NT2/D1 (cell line): ENCODE data around the gene KIAA1614.

ENCODE experiments used
- SUZ12 ChIP-seq: IDR thresholded peaks from 2 replicates; pipeline ENCODE4 v1.6.1; 2011; ENCODE audit not compliant: insufficient read length, insufficient read depth; ENCODE audit errors: extremely low read depth
- YY1 ChIP-seq: IDR thresholded peaks from 2 replicates; pipeline ENCODE4 v1.6.1; 2011; ENCODE audit not compliant: insufficient read length, insufficient read depth
- ZNF274 ChIP-seq: IDR thresholded peaks from 2 replicates; pipeline ENCODE4 v1.6.1; 2011; ENCODE audit warnings: mild to moderate bottlenecking, low read depth, low read length

DNA sequence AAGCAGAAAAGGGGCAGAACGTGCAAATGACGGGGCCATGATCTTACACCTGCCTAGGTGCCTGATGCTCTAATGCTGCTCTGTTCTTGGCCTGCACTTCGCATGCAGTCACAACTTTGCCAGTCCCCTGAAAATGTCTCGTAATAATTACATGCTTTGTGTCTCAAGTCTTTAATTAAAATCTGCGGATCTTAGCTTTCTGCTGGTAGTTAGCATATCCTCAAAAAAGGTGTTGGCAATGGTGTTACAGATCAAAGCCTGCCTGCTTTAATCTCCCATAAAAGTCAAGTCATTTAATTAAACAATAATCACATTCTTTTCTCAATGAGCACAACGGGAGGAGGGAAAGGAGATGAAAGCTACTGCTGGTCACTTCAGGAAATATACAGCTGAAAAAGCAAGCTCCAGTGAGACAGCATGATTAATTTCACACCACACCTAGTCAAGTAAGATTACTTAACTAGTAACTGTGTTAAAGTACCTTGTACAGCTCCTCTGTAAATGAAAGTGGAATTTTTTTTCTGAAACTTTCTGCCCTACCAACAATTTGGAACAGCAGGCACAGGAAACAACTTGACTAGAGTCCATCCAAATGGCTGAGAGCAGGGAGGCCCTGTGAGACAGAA lies 64.1 kb downstream of the KIAA1614 start:
- TF ChIP-seq YY1 (no peak), SUZ12 (no peak), ZNF274 (no peak)
